HUES48 (cell line): Measurements from ENCODE around the gene NUMBL.

ENCODE experiments used
- H3K27ac ChIP-seq: one replicate; pipeline ENCODE4 v1.7.0; 2013; ENCODE audit warnings: low read depth, low read length, inconsistent platforms
- H3K27me3 ChIP-seq: 2 replicates; pipeline ENCODE4 v1.6.1; 2013; ENCODE audit warnings: mild to moderate bottlenecking, low read length; ENCODE audit not compliant: control insufficient read depth, insufficient read depth
- H3K36me3 ChIP-seq: 2 replicates; pipeline ENCODE4 v1.6.1; 2013; ENCODE audit warnings: low read length; ENCODE audit not compliant: control insufficient read depth, insufficient read depth
- H3K4me1 ChIP-seq: 2 replicates; pipeline ENCODE4 v1.6.1; 2013; ENCODE audit warnings: mild to moderate bottlenecking, low read length; ENCODE audit not compliant: control insufficient read depth, insufficient read depth
- H3K4me3 ChIP-seq: 2 replicates; pipeline ENCODE4 v1.5.1; 2013; ENCODE audit warnings: mild to moderate bottlenecking, low read depth, low read length
- H3K9ac ChIP-seq: 2 replicates; pipeline ENCODE4 v1.6.1; 2013; ENCODE audit warnings: mild to moderate bottlenecking, low read depth, low read length, moderate library complexity
- H3K9me3 ChIP-seq: 2 replicates; pipeline ENCODE4 v1.6.1; 2013; ENCODE audit warnings: low read length; ENCODE audit not compliant: control insufficient read depth, insufficient read depth

The NUMBL gene

GRCh38 chr19:40701758-40702157, 11.3 kb upstream of the NUMBL start:
- no peak overlapping the region for H3K27ac ChIP-seq

GRCh38 chr19:40700083-40700482, 9.6 kb upstream of the NUMBL start:
- Histone ChIP-seq H3K27me3 (no peaks in the 10 kb centered on the region), H3K36me3 (peaks cover 61% of the 10 kb centered on the region), H3K4me3 (no peak overlapping the region), H3K4me1 (no peaks in the 10 kb centered on the region; the same call in 1 of the 2 replicates), H3K9me3 (no peaks in the 10 kb centered on the region), H3K9ac (no peak overlapping the region), H3K27ac (no peak overlapping the region)

More at GRCh38 chr19:40701758-40702157, 11.3 kb upstream of the NUMBL start:
- H3K9me3 ChIP-seq, result no peaks in the 10 kb centered on the region
- H3K4me1 ChIP-seq, result no peaks in the 10 kb centered on the region; the same call in 1 of the 2 replicates
- H3K4me3 ChIP-seq, result no peak overlapping the region
- no peak overlapping the region for H3K9ac ChIP-seq
- H3K27me3 ChIP-seq, result no peaks in the 10 kb centered on the region
- peaks cover 58% of the 10 kb centered on the region for H3K36me3 ChIP-seq

- no peaks in the 10 kb centered on the region for H3K9me3 ChIP-seq
- H3K4me3 ChIP-seq, result no peak overlapping the region
- no peak overlapping the region for H3K27ac ChIP-seq
- peaks cover 60% of the 10 kb centered on the region for H3K36me3 ChIP-seq
- peaks cover 3% of the 10 kb centered on the region; the same call in 1 of the 2 replicates for H3K4me1 ChIP-seq
- H3K9ac ChIP-seq, result no peak overlapping the region
- no peaks in the 10 kb centered on the region for H3K27me3 ChIP-seq
Measured at GRCh38 chr19:40697007-40697406, 6.6 kb upstream of the NUMBL start.

- Histone ChIP-seq H3K9me3 (no peaks in the 10 kb centered on the region), H3K4me3 (no peak overlapping the region), H3K36me3 (peaks cover 49% of the 10 kb centered on the region), H3K27ac (no peak overlapping the region), H3K4me1 (peaks cover 9% of the 10 kb centered on the region; the same call in 1 of the 2 replicates), H3K27me3 (no peaks in the 10 kb centered on the region), H3K9ac (no peak overlapping the region)
Measured at GRCh38 chr19:40695881-40696280, 5.4 kb upstream of the NUMBL start.

GRCh38 chr19:40693896-40694295, 3.4 kb upstream of the NUMBL start:
- no peak overlapping the region for H3K9ac ChIP-seq
- no peak overlapping the region for H3K27ac ChIP-seq
- no peaks in the 10 kb centered on the region for H3K27me3 ChIP-seq
- no peak overlapping the region for H3K4me3 ChIP-seq
- no peaks in the 10 kb centered on the region for H3K9me3 ChIP-seq
- peaks cover 13% of the 10 kb centered on the region for H3K4me1 ChIP-seq
- peaks cover 36% of the 10 kb centered on the region for H3K36me3 ChIP-seq

- Histone ChIP-seq H3K9me3 (no peaks in the 10 kb centered on the region), H3K4me1 (peaks cover 15% of the 10 kb centered on the region), H3K27ac (no peak overlapping the region), H3K36me3 (peaks cover 36% of the 10 kb centered on the region), H3K27me3 (no peaks in the 10 kb centered on the region), H3K4me3 (no peak overlapping the region), H3K9ac (no peak overlapping the region)
Measured at GRCh38 chr19:40693150-40693788, 2.8 kb upstream of the NUMBL start.

- no peaks in the 10 kb centered on the region for H3K27me3 ChIP-seq
- H3K9ac ChIP-seq, result no peak overlapping the region
- H3K27ac ChIP-seq, result peak overlapping the region; percentile 95
- no peak overlapping the region for H3K4me3 ChIP-seq
- peaks cover 15% of the 10 kb centered on the region for H3K4me1 ChIP-seq
- peaks cover 36% of the 10 kb centered on the region for H3K36me3 ChIP-seq
- H3K9me3 ChIP-seq, result no peaks in the 10 kb centered on the region
Measured at GRCh38 chr19:40692212-40692551, 1.7 kb upstream of the NUMBL start.

GRCh38 chr19:40691421-40692211, 1.2 kb upstream of the NUMBL start:
- peak overlapping the region; percentile 95 for H3K27ac ChIP-seq
- peaks cover 15% of the 10 kb centered on the region for H3K4me1 ChIP-seq
- H3K4me3 ChIP-seq, result peak overlapping the region; percentile 67; the same call in 1 of the 2 replicates
- no peaks in the 10 kb centered on the region for H3K27me3 ChIP-seq
- peak overlapping the region; percentile 80; the same call in 1 of the 2 replicates for H3K9ac ChIP-seq
- no peaks in the 10 kb centered on the region for H3K9me3 ChIP-seq
- H3K36me3 ChIP-seq, result peaks cover 36% of the 10 kb centered on the region

GRCh38 chr19:40690693-40691420, 406 bp upstream of the NUMBL start:
- no peaks in the 10 kb centered on the region for H3K27me3 ChIP-seq
- H3K9me3 ChIP-seq, result no peaks in the 10 kb centered on the region
- H3K9ac ChIP-seq, result peak overlapping the region; percentile 80
- peaks cover 36% of the 10 kb centered on the region for H3K36me3 ChIP-seq
- H3K4me3 ChIP-seq, result peak overlapping the region; percentile 67
- H3K27ac ChIP-seq, result peak overlapping the region; percentile 95
- H3K4me1 ChIP-seq, result peaks cover 15% of the 10 kb centered on the region

- H3K27ac ChIP-seq, result peak overlapping the region; percentile 61
- H3K9me3 ChIP-seq, result no peaks in the 10 kb centered on the region
- peak overlapping the region; percentile 37 for H3K9ac ChIP-seq
- H3K4me3 ChIP-seq, result peak overlapping the region; percentile 67
- H3K4me1 ChIP-seq, result peaks cover 15% of the 10 kb centered on the region
- no peaks in the 10 kb centered on the region for H3K27me3 ChIP-seq
- H3K36me3 ChIP-seq, result peaks cover 36% of the 10 kb centered on the region
Measured at GRCh38 chr19:40689339-40690049, 957 bp downstream of the NUMBL start.
